Measurements from ENCODE around the gene SHISAL1. TPM values are rescaled to one million over a fixed set of nuclear protein-coding genes. Genes with fewer than 3 reads are reported as not detected.

SHISAL1 gene
- polyA plus RNA-seq, 1 experiment: 2.4 TPM

DNA sequence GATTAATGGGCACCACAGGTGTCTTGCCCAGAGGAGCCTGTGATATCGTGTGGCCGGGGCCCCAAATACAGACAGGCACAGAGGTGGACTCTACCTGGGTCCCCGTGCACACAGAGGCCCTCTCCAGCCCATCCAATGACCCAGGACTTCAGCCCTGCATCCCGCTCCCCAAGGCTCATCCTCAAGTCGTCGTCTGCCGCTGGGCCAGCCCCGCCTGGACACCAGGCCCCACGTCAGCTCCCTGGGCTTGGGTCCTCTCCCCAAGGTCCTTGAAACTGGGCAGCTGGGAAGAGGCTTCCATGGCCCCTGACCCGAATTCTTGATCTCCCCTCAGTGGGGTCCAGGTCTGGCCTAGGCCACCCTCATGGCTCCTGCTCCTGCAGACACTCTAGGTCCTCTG lies 20.2 kb downstream of the SHISAL1 start:
- CTCF ChIA-PET: no interaction called here
- POLR2A ChIA-PET: no interaction called here
- Histone ChIP-seq H3K27ac (ENCODE audit: low read depth, low read length) (no peak overlapping the region), H3K27me3 (ENCODE audit: control insufficient read depth, insufficient read depth, low read length) (no peaks in the 10 kb centered on the region), H3K4me3 (ENCODE audit: low read depth, low read length) (no peak overlapping the region), H3K9me3 (ENCODE audit: control insufficient read depth, insufficient read depth, low read length) (peaks cover 8% of the 10 kb centered on the region)
- no peak for DNase-seq (ENCODE audit: low read depth, low spot score)
- TF ChIP-seq, protein P1, sequence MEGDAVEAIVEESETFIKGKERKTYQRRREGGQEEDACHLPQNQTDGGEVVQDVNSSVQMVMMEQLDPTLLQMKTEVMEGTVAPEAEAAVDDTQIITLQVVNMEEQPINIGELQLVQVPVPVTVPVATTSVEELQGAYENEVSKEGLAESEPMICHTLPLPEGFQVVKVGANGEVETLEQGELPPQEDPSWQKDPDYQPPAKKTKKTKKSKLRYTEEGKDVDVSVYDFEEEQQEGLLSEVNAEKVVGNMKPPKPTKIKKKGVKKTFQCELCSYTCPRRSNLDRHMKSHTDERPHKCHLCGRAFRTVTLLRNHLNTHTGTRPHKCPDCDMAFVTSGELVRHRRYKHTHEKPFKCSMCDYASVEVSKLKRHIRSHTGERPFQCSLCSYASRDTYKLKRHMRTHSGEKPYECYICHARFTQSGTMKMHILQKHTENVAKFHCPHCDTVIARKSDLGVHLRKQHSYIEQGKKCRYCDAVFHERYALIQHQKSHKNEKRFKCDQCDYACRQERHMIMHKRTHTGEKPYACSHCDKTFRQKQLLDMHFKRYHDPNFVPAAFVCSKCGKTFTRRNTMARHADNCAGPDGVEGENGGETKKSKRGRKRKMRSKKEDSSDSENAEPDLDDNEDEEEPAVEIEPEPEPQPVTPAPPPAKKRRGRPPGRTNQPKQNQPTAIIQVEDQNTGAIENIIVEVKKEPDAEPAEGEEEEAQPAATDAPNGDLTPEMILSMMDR (IDR thresholded peaks at IDR 0.05; ENCODE audit: low read depth, low read length): no peak

- no peak for DNase-seq (ENCODE audit: low read depth, low spot score)
- CTCF ChIA-PET: no interaction called here
- POLR2A ChIA-PET: interaction anchor here (0.5 kb wide), 1 partner anchor 75 kb away, joined by 4 read pairs; no protein-coding TSS in a partner anchor
- Histone ChIP-seq H3K4me3 (ENCODE audit: low read depth, low read length) (no peak overlapping the region), H3K27ac (ENCODE audit: low read depth, low read length) (no peak overlapping the region), H3K27me3 (ENCODE audit: control insufficient read depth, insufficient read depth, low read length) (no peaks in the 10 kb centered on the region), H3K9me3 (ENCODE audit: control insufficient read depth, insufficient read depth, low read length) (peaks cover 8% of the 10 kb centered on the region)
- TF ChIP-seq, protein P1 (IDR thresholded peaks at IDR 0.05; ENCODE audit: low read depth, low read length): no peak
These were observed 20.9 kb downstream of the SHISAL1 start for GRCh38 chr22:44291674-44292360.

DNA sequence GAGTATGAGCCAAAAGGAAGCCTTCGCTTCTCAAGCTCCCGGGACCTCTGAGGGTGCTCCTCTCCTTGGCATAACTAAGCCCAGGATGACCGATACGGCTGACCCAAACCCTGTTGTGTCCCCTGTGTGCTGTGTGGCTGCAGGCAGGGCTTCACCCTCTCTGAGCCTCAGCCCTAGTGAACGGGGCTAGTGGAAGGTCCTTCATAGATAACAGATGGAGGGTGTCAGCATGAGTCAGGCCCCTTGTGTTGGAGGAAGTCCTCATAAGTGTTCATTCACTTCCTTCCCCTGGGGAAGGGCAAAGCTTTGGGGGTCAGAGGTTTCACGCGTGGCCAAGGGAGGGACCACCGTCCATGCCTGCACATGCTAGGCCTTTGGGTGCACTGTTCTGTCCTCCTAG lies 21.5 kb downstream of the SHISAL1 start:
- no peaks in the 10 kb centered on the region for H3K27me3 ChIP-seq (ENCODE audit: control insufficient read depth, insufficient read depth, low read length)
- no peak overlapping the region for H3K4me3 ChIP-seq (ENCODE audit: low read depth, low read length)
- no peak for DNase-seq (ENCODE audit: low read depth, low spot score)
- ChIA-PET CTCF (no interaction called here), POLR2A (no interaction called here)
- peaks cover 5% of the 10 kb centered on the region for H3K9me3 ChIP-seq (ENCODE audit: control insufficient read depth, insufficient read depth, low read length)
- no peak overlapping the region for H3K27ac ChIP-seq (ENCODE audit: low read depth, low read length)
- TF ChIP-seq, protein P1 (IDR thresholded peaks at IDR 0.05; ENCODE audit: low read depth, low read length): no peak

GRCh38 chr22:44289414-44290171 lies 23.2 kb downstream of the SHISAL1 start:
- ChIA-PET POLR2A (no interaction called here), CTCF (no interaction called here)
- no peak overlapping the region for H3K4me3 ChIP-seq (ENCODE audit: low read depth, low read length)
- peaks cover 5% of the 10 kb centered on the region for H3K9me3 ChIP-seq (ENCODE audit: control insufficient read depth, insufficient read depth, low read length)
- TF ChIP-seq, protein P1 (IDR thresholded peaks at IDR 0.05; ENCODE audit: low read depth, low read length): no peak
- no peaks in the 10 kb centered on the region for H3K27me3 ChIP-seq (ENCODE audit: control insufficient read depth, insufficient read depth, low read length)
- no peak overlapping the region for H3K27ac ChIP-seq (ENCODE audit: low read depth, low read length)
- peak; percentile 11 for DNase-seq (ENCODE audit: low read depth, low spot score)

GRCh38 chr22:44288913-44289312 lies 23.8 kb downstream of the SHISAL1 start:
- DNase-seq (ENCODE audit: low read depth, low spot score): no peak
- no peaks in the 10 kb centered on the region for H3K27me3 ChIP-seq (ENCODE audit: control insufficient read depth, insufficient read depth, low read length)
- ChIA-PET CTCF (interaction anchor here (0.6 kb wide), 1 partner anchor 304 kb away, joined by 3 read pairs; no protein-coding TSS in a partner anchor), POLR2A (no interaction called here)
- no peak overlapping the region for H3K27ac ChIP-seq (ENCODE audit: low read depth, low read length)
- TF ChIP-seq, protein P1 (IDR thresholded peaks at IDR 0.05; ENCODE audit: low read depth, low read length): no peak
- no peak overlapping the region for H3K4me3 ChIP-seq (ENCODE audit: low read depth, low read length)
- H3K9me3 ChIP-seq (ENCODE audit: control insufficient read depth, insufficient read depth, low read length): peaks cover 1% of the 10 kb centered on the region

All from AG04450 (cell line).